Smooth muscle cell of the pulmonary artery (primary cell): ENCODE measurements around the gene TMPRSS15. TPM values are rescaled to one million over a fixed set of nuclear protein-coding genes. Genes with fewer than 3 reads are reported as not detected.

ENCODE experiments used
- total RNA-seq: library from RNA; depleted of rRNA; stranded (reverse); fragments of >200 nt; gene quantifications from 2 replicates; pipeline ENCODE4 v1.2.3, GENCODE V29; 2014

The TMPRSS15 gene
- total RNA-seq, result not detected in 2 replicates

GRCh38 chr21:18403735-18404450, at the start of gene TMPRSS15:
TMPRSS15 (minus strand) TSS chr21:18403785; CDS start chr21:18403622, 163 bp downstream.

GRCh38 chr21:18244671-18245463, 158.7 kb downstream of the TMPRSS15 start, which contains the start of gene CHODL:
CHODL (plus strand) TSS chr21:18244833; CDS start chr21:18245224, 391 bp downstream.

Other genes starting within 250 kb of the TMPRSS15 start
- gene CHODL, start 159.0 kb downstream of the TMPRSS15 start, total RNA-seq, result 0.07 TPM in 1 of 2 replicates, not detected in the other